Activated naive CD4-positive, alpha-beta T cell treated with Interleukin-2 at 50 U/mL for 16 hours (primary cell): ENCODE measurements around the gene ARSG.
A peak's percentile ranks its signal among the peaks of the same experiment; 100 is the strongest.
"Not testable (repeated sequence)": the region's sequence is repeated elsewhere in the genome, so short reads cannot be mapped to it uniquely, and the experiment has no call there.

Source experiments
- DNase-seq: peaks from one replicate; pipeline ENCODE4 v3.0.0-alpha.2; 2020

The ARSG gene

DNA sequence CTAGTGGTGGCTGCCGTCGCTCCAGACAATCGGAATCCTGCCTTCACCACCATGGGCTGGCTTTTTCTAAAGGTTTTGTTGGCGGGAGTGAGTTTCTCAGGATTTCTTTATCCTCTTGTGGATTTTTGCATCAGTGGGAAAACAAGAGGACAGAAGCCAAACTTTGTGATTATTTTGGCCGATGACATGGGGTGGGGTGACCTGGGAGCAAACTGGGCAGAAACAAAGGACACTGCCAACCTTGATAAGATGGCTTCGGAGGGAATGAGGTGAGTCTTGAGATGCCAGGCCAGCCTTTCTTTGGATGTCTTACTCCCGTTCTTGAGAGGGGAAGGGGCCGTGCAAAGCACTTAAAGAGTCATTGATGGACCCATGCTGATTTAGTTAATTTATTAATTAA lies 16.1 kb downstream of the ARSG start:
- no peak for DNase-seq

DNA sequence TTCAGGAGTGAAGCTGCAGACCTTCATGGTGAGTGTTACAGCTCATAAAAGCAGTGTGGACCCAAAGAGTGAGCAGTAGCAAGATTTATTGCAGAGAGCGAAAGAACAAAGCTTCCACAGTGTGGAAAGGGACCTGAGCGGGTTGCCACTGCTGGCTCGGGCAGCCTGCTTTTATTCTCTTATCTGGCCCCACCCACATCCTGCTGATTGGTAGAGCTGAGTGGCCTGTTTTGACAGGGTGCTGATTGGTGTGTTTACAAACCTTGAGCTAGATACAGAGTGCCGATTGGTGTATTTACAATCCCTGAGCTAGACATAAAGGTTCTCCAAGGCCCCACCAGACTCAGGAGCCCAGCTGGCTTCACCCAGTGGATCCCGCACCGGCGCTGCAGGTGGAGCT lies 17.2 kb downstream of the ARSG start:
- not testable (repeated sequence) for DNase-seq

DNA sequence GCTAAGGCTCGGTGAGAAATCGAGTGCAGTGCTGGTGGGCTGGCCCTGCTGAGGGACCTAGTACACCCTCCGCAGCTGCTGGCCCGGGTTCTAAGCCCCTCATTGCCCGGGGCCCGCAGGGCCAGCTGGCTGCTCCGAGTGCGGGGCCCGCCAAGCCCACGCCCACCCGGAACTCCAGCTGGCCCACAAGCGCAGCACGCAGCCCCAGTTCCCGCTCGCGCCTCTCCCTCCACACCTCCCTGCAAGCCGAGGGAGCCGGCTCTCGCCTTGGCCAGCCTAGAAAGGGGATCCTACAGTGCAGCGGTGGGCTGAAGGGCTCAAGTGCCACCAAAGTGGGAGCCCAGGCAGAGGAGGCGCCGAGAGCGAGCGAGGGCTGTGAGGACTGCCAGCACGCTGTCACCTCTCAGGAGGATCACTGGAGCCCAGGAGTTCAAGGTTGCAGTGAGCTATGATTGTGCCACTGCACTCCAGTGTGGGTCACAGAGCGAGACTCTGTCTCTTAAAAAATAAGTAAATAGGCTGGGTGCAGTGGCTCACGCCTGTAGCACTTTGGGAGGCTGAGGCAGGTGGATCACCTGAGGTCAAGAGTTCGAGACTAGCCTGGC lies 17.9 kb downstream of the ARSG start:
- not testable (repeated sequence) for DNase-seq

DNA sequence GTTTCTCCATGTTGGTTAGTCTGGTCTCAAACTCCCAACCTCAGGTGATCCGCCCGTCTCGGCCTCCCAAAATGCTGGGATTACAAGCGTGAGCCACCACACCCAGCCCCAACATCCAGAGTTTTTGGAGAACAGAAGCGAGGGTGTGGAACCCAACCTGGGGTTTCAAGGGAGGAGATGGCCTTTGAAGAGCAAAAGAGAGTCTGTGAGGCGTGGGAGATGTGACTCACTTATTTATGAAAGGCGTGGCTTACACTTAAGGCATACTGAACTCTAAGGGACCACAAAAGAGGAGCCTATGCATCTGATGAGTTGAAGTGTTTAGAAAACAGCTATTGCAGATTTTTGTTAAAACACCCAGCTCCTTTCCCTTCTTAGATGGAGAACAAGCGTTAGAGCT lies 18.9 kb downstream of the ARSG start:
- DNase-seq = peak; percentile 41

DNA sequence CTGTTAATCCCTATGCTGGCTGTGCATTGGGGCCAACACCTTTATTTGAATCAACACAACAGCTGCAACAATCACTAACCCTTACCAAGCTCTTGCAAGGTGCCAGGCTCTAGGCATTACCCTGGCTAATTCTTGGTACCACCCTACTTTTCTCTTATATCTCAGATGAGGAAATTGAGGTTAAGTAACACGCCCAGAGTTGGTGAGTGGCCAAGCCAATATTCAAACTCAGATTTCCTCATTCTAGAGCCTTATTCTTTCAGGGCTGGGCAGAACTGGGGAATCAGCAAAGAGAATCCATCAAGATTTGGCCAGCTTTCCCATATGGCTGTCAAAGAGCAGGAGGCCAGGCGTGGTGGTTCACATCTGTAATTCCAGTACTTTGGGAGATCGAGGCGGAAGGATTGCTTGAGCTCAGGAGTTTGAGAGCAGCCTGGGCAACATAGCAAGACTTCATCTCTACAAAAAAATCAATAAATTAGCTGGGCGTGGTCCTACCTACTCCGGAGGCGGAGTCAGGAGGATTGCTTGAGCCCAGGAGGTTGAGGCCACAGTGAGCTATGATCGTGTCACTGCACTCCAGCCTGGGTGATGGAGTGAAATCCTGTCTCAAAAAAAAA lies 23.7 kb downstream of the ARSG start:
- no peak for DNase-seq

DNA sequence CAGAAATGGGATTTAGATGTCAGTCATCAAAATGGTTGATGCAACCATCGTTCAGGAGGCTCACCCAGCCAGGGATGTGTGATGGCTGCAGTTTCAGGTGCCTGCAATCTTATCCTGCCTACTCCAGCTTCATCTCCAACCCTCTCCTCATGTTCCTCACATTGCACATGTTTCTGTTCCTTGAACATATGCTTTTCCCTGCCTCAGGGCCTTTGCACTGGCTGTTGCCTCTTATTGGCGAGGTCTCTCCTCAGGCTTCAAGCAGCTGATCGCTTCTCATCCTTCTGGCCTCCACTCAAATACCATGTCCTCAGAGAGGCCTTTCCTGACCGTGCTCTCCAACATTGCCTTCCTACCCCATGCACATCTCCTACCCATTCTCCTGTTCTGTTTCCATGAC lies 24.6 kb downstream of the ARSG start:
- DNase-seq = no peak

DNA sequence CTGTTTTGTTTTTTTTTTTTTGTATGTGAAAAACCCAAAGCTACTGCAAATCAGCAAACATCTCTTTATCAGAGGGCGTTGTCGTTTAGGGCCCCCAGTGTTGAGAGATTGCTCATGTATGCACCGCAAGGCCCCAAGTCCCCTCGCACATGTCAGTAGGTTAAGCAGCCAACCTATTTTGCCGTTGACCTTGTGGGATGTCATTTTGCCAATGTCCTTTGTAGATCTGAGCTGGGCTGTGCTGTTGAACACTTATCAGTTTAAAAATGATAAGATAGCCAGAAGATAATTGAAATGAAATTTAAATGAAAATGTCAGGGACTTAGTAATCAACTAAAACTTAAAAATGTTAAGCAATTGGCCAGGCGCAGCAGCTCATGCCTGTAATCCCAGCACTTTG lies 26.2 kb downstream of the ARSG start:
- no peak for DNase-seq

DNA sequence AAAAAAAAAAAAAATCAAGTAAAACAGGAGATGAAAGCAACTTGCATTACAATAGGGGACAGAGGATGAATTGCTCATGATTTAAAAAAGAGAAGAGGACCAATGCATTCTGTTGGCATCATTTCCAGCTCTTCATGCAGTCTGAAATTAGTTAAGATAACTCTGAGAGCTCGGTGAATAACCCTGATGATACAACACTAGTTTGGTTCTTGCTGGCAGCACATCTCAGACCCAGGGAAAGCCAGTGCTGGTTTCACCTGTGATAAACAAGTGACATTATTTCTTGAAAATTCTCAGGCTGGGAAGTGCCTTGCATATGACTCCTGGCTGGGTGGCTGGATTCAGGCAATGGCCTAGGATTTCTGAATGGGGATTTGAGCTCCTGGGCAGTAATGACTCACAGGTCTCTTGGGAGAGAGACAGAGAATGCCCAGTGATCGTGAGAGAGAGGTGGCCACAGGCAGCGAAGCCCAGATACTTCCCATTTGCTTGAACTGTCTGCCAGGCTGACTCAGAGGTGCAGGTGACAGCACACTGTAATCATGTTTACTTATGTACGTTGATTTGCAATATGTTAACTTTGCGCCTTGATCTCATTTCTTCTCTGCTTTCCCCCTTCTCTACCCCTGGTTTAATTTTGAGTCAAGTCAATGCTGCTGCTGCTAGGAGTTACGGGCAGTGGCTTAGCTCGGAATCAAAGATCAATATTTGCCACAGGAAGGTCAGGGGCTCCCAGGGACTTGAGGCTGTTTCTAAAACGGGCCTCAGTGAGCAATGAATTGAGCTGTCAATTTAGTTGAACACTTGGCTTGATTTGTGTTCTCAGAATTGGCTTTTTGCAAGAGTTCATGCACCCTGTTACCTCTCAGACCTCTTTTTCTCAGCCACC lies 27.1 kb downstream of the ARSG start:
- DNase-seq = no peak

DNA sequence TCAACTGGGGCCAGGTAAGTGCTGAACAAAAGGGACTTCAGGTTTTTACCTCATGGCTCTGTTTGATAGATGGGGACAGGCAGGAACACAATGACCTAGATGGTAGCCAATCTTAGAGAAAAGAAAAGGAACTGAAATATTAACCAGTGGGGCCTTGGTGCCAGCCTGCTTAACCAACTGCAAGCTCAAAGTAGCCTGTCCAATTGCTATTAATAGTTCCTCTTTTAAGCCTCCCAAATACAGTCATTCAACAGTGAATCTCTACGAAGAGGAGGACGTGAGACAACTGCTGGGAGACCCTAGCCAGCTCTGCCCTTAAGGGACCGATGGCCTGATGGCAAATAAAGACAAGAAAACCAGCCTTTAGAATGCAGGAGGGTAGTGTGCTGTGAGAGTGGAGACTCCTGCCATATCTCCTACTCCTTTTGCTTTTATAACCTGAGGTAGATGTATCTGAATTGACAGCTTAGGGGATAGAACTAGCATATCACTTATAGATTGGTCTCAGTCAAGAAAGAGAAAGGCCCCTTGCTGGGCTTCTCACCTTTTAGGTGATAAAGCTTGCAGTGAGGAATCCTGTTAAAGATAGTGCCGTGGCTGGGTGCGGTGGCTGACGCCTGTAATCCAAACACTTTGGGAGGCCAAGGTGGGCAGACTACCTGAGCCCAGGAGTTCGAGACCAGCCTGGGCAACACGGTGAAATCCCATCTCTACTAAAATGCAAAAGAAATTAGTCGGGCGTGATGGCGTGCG lies 28.3 kb downstream of the ARSG start:
- DNase-seq = no peak

DNA sequence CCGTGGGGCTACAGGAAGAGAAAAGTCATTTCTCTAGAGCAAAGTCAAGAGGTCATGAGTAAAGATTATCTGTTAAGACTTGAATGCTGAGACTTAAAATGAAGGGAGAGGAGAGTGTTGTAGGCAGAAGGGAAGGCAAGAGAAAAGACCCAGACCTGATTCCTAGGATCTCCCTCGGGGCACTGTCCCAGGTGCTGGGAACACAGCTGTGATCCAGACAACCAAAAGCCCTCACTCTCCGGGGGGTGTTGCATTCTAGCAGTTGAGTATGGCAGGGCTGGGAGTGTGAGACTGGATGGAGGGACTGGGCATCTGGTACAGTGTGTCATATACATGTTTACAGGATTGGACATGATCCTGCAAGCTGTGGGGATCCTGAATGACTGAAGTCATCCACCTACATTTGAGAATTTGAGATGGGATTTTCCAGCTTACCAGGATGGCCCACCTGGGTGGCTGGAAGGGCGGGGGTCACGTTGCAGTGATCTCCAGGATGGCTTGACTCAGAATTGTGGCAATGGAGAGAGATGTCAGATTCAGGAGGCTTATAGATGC lies 29.1 kb downstream of the ARSG start:
- no peak for DNase-seq

DNA sequence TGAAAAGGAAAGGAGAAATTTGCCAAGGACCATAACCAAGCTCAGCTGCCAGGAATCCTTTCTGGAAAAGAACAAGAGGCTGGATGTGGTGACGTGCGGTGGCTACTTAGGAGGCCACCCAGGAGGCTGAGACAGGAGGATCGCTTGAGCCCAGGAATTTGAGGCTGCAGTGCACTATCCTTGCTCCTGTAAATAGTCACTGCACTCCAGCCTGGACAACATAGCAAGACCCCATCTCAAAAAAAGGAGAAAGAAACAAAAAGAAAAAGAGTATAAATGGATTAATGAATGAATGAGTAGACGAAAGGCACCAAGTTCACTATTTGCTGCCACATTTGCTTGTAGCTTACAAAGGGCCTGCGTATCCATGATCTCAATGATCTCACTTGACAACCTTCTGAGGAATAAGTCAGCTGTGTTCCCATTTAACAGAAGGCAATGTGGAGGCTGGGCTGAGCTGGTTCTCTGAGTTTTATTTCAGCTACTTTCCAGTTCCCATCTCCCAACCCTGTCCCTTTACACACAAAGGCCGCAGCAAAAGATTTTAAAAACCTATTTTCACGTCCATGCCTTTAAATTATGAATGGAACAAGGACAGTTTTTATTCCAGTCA lies 29.8 kb downstream of the ARSG start:
- no peak for DNase-seq

DNA sequence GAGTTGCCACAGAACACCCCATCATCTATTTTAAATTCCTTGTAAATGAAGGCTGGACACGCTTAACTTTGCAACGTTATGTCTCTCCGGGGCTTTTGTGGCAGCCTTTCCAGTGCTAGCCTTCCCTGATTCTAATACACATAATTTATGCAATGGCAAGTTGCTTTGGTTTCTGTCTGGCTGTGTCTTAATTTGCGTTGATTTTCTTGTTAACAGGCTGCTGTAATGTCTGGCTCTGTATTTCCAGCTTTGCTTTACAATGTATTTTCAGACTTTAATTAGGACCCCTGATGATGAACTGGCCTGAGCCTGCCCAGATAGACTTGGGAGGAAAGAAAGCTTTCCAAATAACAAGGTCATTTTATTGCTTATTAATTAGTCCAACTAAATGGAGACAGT lies 30.3 kb downstream of the ARSG start:
- DNase-seq = no peak

DNA sequence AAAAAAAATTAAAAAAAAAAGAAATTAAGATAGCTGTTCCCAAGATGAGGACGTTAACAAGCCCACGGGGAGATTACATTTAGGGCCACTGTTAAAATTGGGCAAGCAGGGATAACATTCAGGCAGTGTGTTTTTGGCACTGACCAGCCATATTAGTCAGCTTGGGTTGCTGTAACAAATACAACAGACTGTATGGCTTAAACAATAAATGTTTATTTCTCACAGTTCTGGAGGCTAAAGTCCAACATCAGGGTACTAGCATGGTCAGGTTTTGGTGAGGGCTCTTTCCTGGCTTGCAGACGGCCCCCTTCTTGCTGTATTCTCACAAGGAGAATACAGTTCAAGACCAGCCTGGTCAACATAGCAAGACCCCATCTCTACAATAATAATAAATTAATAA lies 31.3 kb downstream of the ARSG start:
- DNase-seq = no peak

DNA sequence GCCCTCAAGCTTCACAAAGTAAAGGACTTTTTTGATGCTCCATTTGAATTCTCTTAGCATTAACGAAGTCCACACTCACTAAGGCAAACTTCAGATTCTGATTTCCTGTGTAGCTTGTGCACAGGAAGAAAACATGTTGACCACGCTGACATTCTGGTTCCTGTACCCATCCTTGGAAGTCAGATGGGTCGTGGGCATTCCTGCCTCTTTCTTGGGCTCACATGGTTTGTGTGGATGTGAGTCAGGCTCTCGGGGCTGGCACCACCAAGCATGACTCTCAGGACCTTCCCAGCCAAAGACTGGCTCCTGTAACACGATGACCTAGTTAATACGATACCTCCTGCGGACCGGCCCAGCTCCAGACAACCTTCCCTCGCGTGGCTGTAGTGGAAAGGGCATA lies 32.8 kb downstream of the ARSG start:
- DNase-seq = no peak

DNA sequence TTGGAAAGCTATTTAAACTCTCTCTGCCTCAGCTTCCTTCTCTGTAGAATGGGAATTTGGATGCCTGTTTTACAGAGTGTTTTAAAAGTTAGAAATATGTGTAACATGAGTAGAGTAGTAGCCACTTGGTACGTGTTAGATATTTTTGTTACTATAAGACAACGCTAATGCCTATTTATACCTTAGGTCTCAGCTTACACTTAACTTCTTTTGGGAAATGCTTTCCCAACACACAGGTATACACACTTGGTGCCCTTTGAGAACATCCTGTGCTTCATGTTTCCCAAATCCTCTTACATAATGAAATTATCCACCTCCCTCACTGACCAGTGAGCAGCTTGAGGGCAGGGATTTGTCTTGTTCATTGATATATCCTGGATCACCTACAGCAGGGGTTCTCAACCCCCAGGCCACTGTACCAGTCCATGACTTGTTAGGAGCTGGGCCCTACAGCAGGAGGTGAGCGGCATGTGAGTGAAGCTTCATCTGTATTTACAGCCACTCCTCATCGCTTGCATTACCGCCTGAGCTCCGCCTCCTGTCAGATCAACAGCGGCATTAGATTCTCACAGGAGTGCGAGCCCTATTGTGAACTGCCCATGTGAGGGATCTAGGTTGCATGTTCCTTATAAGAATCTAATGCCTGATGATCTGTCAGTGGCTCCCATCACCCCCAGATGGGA lies 33.5 kb downstream of the ARSG start:
- no peak for DNase-seq

DNA sequence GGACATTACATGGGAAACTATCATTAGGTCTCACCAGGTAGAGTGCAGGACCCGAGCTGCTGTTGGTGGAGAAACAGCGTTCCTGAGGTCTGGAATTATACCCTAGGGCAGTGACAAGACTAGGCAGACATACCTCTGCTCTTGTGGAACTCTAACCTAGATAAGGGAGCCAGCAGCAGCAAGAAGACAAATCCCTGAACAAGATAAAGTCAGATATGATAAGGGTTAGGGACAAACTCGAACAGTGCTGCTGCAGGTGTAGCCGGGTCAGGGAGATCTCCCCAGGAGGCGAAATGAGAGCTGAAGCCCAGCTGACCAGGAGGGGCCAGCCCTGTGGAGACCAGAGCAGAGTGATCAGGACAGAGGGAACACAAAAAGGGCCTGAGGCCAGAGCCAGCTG lies 34.7 kb downstream of the ARSG start:
- DNase-seq = no peak

DNA sequence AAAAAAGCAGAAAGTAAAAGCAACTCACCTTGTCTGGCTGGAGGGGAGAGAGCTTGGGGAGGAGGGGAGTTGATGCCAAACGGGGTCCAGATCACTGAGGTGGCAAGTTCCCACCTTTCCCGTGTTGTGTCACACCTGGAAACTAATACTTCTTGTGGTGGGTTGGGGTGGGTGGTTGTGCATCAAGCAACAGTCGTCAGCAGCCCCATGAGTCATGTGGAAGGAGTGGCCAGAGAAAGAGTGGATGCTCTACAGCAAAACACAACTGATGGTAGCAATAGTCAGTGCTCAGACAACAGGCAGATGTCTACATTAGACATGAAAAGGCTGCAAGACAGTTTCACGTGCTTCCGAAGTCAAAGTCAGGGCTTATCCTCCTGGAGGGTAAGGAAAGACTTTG lies 35.4 kb downstream of the ARSG start:
- peak; percentile 40 for DNase-seq

DNA sequence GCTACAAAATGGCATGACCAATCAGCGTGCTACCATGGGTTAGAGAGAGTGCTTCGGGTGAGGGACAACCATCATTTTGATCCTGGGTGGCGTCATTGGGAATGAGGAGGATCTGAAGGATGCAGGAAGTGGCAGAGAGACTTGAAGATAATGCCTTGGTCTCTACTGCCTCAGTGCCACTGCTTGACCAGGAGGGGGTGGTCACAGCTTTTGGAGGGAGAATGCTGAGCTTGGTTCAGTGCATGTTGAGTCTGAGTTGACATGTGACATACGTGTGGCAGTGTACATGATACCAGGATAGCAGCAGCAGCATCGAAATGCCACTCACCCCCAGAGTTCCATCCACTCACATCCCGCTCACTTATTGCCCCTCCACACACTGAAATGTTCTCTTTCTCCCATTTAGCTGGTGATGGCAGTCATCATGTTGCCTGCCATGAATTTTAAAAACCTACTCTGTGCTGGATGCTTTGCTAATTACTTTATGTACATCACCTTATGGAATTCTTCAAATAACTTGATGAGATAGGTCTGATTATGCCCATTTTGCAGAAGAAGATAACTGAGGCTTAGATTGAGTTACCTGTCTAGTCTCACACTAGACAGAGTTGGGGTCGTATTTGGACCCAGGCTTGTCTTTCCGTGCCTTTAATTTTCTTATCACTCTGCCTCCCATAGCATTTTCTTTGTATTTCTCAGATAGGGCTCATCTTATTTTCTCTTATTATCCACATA lies 36.7 kb downstream of the ARSG start:
- DNase-seq = no peak

DNA sequence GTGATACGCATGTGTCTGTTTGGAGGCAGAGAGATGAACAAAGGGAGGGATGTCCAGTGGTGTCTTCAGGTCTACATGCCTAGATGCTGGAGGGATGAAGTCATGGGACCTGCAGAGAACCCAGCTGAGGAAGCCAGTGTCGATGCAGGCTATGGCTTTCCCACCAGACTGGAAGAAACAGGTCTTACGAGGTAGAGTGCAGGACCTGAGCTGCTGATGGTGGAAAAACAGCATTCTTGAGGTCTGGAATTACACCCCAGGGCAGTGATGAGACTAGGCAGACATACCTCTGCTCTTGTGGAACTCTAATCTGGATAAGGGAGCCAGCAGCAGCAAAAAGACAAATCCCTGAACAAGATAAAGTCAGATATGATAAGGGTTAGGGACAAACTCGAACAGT lies 37.4 kb downstream of the ARSG start:
- no peak for DNase-seq

DNA sequence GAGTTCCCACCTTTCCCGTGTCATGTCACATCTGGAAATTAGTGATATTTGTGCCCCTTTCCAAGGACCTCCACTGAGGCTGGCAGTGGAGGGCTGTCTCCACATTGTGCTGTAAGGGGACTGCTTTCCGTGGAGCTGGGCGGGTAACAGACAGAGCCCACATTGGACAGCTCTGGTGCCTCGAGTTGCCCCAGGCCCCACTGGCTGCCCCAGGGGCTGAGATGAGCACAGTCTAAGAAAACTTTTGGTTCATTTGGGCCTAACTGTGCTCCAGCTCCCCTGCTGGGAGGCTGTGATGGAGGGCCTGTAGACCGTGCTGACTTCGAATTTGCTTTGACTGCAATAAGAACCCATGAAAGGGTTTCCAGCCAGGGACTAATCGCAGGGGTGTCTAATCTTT lies 38.0 kb downstream of the ARSG start:
- no peak for DNase-seq

DNA sequence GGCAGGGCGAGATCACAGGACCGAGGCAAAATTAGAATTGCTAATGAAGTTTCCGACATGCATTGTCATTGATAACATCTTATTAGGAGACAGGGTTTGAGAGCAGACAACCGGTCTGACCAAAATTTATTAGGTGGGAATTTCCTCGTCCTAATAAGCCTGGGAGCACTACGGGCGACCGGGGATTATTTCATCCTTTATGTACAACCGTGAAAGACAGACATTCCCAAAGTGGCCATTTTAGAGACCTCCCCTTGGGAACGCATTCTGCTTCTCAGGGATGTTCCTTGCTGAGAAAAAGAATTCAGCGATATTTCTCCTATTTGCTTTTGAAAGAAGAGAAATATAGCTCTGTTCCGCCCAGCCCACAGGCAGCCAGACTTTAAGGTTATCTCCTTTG lies 40.6 kb downstream of the ARSG start:
- DNase-seq = not testable (repeated sequence)
